GM23248 (cell line): ENCODE data around the gene PPHLN1. TPM values are rescaled to one million over a fixed set of nuclear protein-coding genes. Genes with fewer than 3 reads are reported as not detected.

Source experiments
- DNase-seq: peaks from one replicate; pipeline ENCODE4 v3.0.0-alpha.2; 2015
- H2AFZ ChIP-seq: fragments of 200-600 bp; sonication (generic); 2 replicates; pipeline ENCODE4 v1.6.1; 2016; ENCODE audit warnings: antibody characterized with exemption
- H3F3A ChIP-seq: fragments of 200-600 bp; sonication (generic); 2 replicates; pipeline ENCODE4 v1.6.1; 2016; ENCODE audit warnings: mild to moderate bottlenecking, antibody characterized with exemption, mixed run types; ENCODE audit not compliant: insufficient read depth
- H3K27ac ChIP-seq: fragments of 200-600 bp; sonication (generic); 2 replicates; pipeline ENCODE4 v1.5.1; 2016; ENCODE audit warnings: mild to moderate bottlenecking
- H3K27me3 ChIP-seq: fragments of 200-600 bp; sonication (generic); replicated peaks from 2 replicates; pipeline ENCODE4 v1.6.1; 2016; ENCODE audit warnings: mild to moderate bottlenecking; ENCODE audit not compliant: insufficient read depth
- H3K36me3 ChIP-seq: fragments of 200-600 bp; sonication (generic); 2 replicates; pipeline ENCODE4 v1.6.1; 2016; ENCODE audit warnings: low read depth, mild to moderate bottlenecking
- H3K4me1 ChIP-seq: fragments of 200-600 bp; sonication (generic); 2 replicates; pipeline ENCODE4 v1.6.1; 2016; ENCODE audit warnings: mild to moderate bottlenecking; ENCODE audit not compliant: insufficient read depth
- H3K4me2 ChIP-seq: fragments of 200-600 bp; sonication (generic); one replicate; pipeline ENCODE4 v1.6.1; 2016; ENCODE audit warnings: mild to moderate bottlenecking; ENCODE audit not compliant: unreplicated experiment
- H3K4me3 ChIP-seq: fragments of 200-600 bp; sonication (generic); 2 replicates; pipeline ENCODE4 v1.5.1; 2016; ENCODE audit warnings: mild to moderate bottlenecking
- H3K79me2 ChIP-seq: fragments of 200-600 bp; sonication (generic); 2 replicates; pipeline ENCODE4 v1.6.1; 2016; ENCODE audit warnings: mild to moderate bottlenecking; ENCODE audit not compliant: insufficient read depth
- H3K9ac ChIP-seq: fragments of 200-600 bp; sonication (generic); 2 replicates; pipeline ENCODE4 v1.6.1; 2016; ENCODE audit warnings: mild to moderate bottlenecking
- H3K9me2 ChIP-seq: fragments of 200-600 bp; sonication (generic); 2 replicates; pipeline ENCODE4 v1.6.1; 2016; ENCODE audit warnings: mixed run types, mild to moderate bottlenecking, moderate library complexity; ENCODE audit not compliant: insufficient read depth
- H3K9me3 ChIP-seq: fragments of 200-600 bp; sonication (generic); one replicate; pipeline ENCODE4 v1.6.1; 2017; ENCODE audit warnings: low read depth
- H4K20me1 ChIP-seq: fragments of 200-600 bp; sonication (generic); 2 replicates; pipeline ENCODE4 v1.6.0; 2016; ENCODE audit not compliant: insufficient read depth
- EZH2 ChIP-seq: fragments of 200-600 bp; sonication (generic); IDR thresholded peaks from 2 replicates; pipeline ENCODE4 v1.6.1; 2018; ENCODE audit warnings: antibody characterized with exemption, mild to moderate bottlenecking; ENCODE audit not compliant: insufficient read depth, poor library complexity, severe bottlenecking
- EZH2phosphoT487 ChIP-seq: fragments of 200-600 bp; sonication (generic); IDR thresholded peaks from 2 replicates; pipeline ENCODE4 v1.6.1; 2018; ENCODE audit warnings: antibody characterized with exemption, moderate library complexity, mild to moderate bottlenecking, low read depth; ENCODE audit not compliant: insufficient read depth
- WGBS, 2 experiments: methylation state at CpG; one replicate each; pipeline ENCODE4 v1.1.6; 2015 to 2017; ENCODE audit warnings: low lambda C conversion rate in 2 of 2, low coverage in 1 of 2; ENCODE audit errors: missing lambda C conversion rate in 2 of 2; 5-methylcytosine and 5-hydroxymethylcytosine counted together
- in situ Hi-C: fragments of 300-500 bp; cut with MboI; formaldehyde crosslinking; loops from 2 replicates; pipeline ENCODE4 v1.15.0; 2020
- polyA plus RNA-seq: library from polyadenylated mRNA; unstranded; fragments of >200 nt; fragmentation: Nextera tagmentation; extraction: Ambion mirVana; gene quantifications from 2 replicates; pipeline ENCODE4 v1.2.1, GENCODE V29; 2016
- total RNA-seq: library from RNA; depleted of rRNA; stranded (reverse); fragments of >200 nt; shearing (Covaris generic); gene quantifications from 2 replicates; pipeline ENCODE4 v1.2.3, GENCODE V29; 2014

The PPHLN1 gene
- total and polyA plus RNA-seq, 2 experiments from 2014 or later, result 55.3 to 72.0 TPM

GRCh38 chr12:42309996-42310395, 16.0 kb upstream of the PPHLN1 start:
- DNase-seq, result no peak
- Histone ChIP-seq H3K79me2 (no peaks in the 10 kb centered on the region), H3K9me3 (no peaks in the 10 kb centered on the region), H3K27me3 (no peaks in the 10 kb centered on the region), H3K9me2 (no peaks in the 10 kb centered on the region), H3K9ac (no peak overlapping the region), H3K4me2 (no peak overlapping the region), H3F3A (no peaks in the 10 kb centered on the region), H2AFZ (no peak overlapping the region), H3K4me1 (no peaks in the 10 kb centered on the region; the same call in 1 of the 2 replicates), H3K4me3 (no peak overlapping the region), H4K20me1 (no peaks in the 10 kb centered on the region), H3K27ac (no peak overlapping the region), H3K36me3 (peaks cover 12% of the 10 kb centered on the region)
- in situ Hi-C loops, result no loop called here
- WGBS, 2 experiments, result 75 to 82% methylated on average over 6 of the region's 6 CpGs
- TF ChIP-seq EZH2phosphoT487 (no peak), EZH2 (no peak)

- no peaks in the 10 kb centered on the region for H3K9me2 ChIP-seq
- H2AFZ ChIP-seq, result no peak overlapping the region
- no peaks in the 10 kb centered on the region for H3K27me3 ChIP-seq
- H3F3A ChIP-seq, result no peaks in the 10 kb centered on the region
- H3K9ac ChIP-seq, result no peak overlapping the region
- H3K27ac ChIP-seq, result no peak overlapping the region
- no peaks in the 10 kb centered on the region for H3K79me2 ChIP-seq
- H4K20me1 ChIP-seq, result no peaks in the 10 kb centered on the region
- WGBS, 2 experiments, result 91 to 93% methylated on average over 2 of the region's 2 CpGs
- H3K4me3 ChIP-seq, result no peak overlapping the region
- H3K36me3 ChIP-seq, result peaks cover 16% of the 10 kb centered on the region
- no peak for TF ChIP-seq EZH2phosphoT487
- no peak for TF ChIP-seq EZH2
- no peak for DNase-seq
- H3K4me2 ChIP-seq, result no peak overlapping the region
- in situ Hi-C loops, result no loop called here
- H3K4me1 ChIP-seq, result no peaks in the 10 kb centered on the region; the same call in 1 of the 2 replicates
- H3K9me3 ChIP-seq, result no peaks in the 10 kb centered on the region
Observed at GRCh38 chr12:42315108-42315507, 10.9 kb upstream of the PPHLN1 start.

GRCh38 chr12:42320796-42321195, 5.2 kb upstream of the PPHLN1 start:
- H3K9me2 ChIP-seq, result no peaks in the 10 kb centered on the region
- H3K4me2 ChIP-seq, result no peak overlapping the region
- no peak for DNase-seq
- no peaks in the 10 kb centered on the region for H3F3A ChIP-seq
- no peak overlapping the region for H3K27ac ChIP-seq
- no peak overlapping the region for H3K9ac ChIP-seq
- H2AFZ ChIP-seq, result no peak overlapping the region
- in situ Hi-C loops, result no loop called here
- H3K27me3 ChIP-seq, result no peaks in the 10 kb centered on the region
- no peaks in the 10 kb centered on the region for H4K20me1 ChIP-seq
- peaks cover 14% of the 10 kb centered on the region for H3K79me2 ChIP-seq
- no peaks in the 10 kb centered on the region for H3K4me1 ChIP-seq
- H3K9me3 ChIP-seq, result no peaks in the 10 kb centered on the region
- peaks cover 14% of the 10 kb centered on the region for H3K36me3 ChIP-seq
- H3K4me3 ChIP-seq, result no peak overlapping the region
- no peak for TF ChIP-seq EZH2
- no peak for TF ChIP-seq EZH2phosphoT487

- in situ Hi-C loops, result no loop called here
Observed at GRCh38 chr12:42322567-42322966, 3.4 kb upstream of the PPHLN1 start.

GRCh38 chr12:42323856-42324255, 2.1 kb upstream of the PPHLN1 start:
- Histone ChIP-seq H3K4me1 (peaks cover 12% of the 10 kb centered on the region), H3K9me3 (no peaks in the 10 kb centered on the region), H3K27me3 (no peaks in the 10 kb centered on the region), H2AFZ (no peak overlapping the region), H3K36me3 (peaks cover 11% of the 10 kb centered on the region), H3F3A (peaks cover 16% of the 10 kb centered on the region), H4K20me1 (no peaks in the 10 kb centered on the region), H3K9me2 (no peaks in the 10 kb centered on the region), H3K4me3 (no peak overlapping the region), H3K4me2 (no peak overlapping the region), H3K79me2 (peaks cover 44% of the 10 kb centered on the region), H3K9ac (no peak overlapping the region), H3K27ac (no peak overlapping the region)
- WGBS, 2 experiments, result 85 to 87% methylated on average over 6 of the region's 6 CpGs
- TF ChIP-seq EZH2 (no peak), EZH2phosphoT487 (no peak)
- in situ Hi-C loops, result no loop called here
- DNase-seq, result no peak

More at GRCh38 chr12:42322567-42322966, 3.4 kb upstream of the PPHLN1 start:
- Histone ChIP-seq H3K4me2 (no peak overlapping the region), H3K4me1 (peaks cover 7% of the 10 kb centered on the region), H3F3A (peaks cover 11% of the 10 kb centered on the region), H3K9me3 (no peaks in the 10 kb centered on the region), H3K4me3 (no peak overlapping the region), H3K79me2 (peaks cover 31% of the 10 kb centered on the region), H3K9me2 (no peaks in the 10 kb centered on the region), H3K27ac (no peak overlapping the region), H2AFZ (no peak overlapping the region), H3K36me3 (peaks cover 12% of the 10 kb centered on the region), H3K9ac (no peak overlapping the region), H4K20me1 (no peaks in the 10 kb centered on the region), H3K27me3 (no peaks in the 10 kb centered on the region)
- TF ChIP-seq EZH2phosphoT487 (no peak), EZH2 (no peak)
- no peak for DNase-seq
